Measurements from ENCODE around the gene NOP14. TPM values are rescaled to one million over a fixed set of nuclear protein-coding genes. Genes with fewer than 3 reads are reported as not detected.
"Not testable (repeated sequence)": the region's sequence is repeated elsewhere in the genome, so short reads cannot be mapped to it uniquely, and the experiment has no call there.

Gene NOP14
- total RNA-seq, 4 donors from 2014 or later, result 8.6 to 43.0 (median 12.8) TPM

DNA sequence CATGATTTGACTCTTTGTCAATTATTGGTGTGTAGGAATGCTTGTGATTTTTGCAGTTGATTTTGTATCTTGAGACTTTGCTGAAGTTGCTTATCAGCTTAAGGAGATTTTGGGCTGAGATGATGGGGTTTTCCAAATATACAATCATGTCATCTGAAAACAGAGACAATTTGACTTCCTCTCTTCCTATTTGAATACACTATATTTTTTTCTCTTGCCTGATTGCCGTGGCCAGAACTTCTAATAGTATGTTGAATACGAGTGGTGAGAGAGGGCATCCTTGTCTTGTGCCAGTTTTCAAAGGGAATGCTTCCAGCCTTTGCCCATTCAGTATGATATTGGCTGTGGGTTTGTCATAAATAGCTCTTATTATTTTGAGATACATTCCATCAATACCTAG is 44.9 kb downstream of the NOP14 start:
- peaks cover 4 to 11% (median 8%) of the 10 kb centered on the region in 4 donors for H3K4me1 ChIP-seq
- H3K27ac ChIP-seq; H3K27me3 ChIP-seq; DNase-seq; intact Hi-C loops (cut with DNase I; ENCODE audit: low total_unique reads); H3K9me3 ChIP-seq; in situ Hi-C loops (cut with MboI; ENCODE audit: low pct_ligation_motif_present in 1 of 4, low pct_unique_long_range_greater_than_20kb in 1 of 4, low sequenced_read_pairs in 3 of 4); H3K4me3 ChIP-seq: not testable (repeated sequence)
- H3K36me3 ChIP-seq, result peaks cover 0 to 37% (median 10%) of the 10 kb centered on the region in 4 donors
- WGBS, 2 donors (ENCODE audit: low coverage in 1 of 2), result 71 to 76% methylated on average over 1 to 2 of the region's 2 CpGs

DNA sequence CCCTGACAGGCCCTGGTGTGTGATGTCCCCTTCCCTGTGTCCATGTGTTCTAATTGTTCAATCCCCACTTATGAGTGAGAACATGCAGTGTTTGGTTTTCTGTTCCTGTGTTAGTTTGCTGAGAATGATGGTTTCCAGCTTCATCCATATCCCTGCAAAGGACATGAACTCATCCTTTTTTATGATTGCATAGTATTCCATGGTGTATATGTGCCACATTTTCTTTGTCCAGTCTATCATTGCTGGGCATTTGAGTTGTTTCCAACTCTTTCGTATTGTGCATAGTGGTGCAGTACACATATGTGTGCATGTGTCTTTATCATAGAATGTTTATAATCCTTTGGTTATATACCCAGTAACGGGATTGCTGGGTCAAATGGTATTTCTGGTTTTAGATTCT is 46.5 kb downstream of the NOP14 start:
- peaks cover 0 to 41% (median 16%) of the 10 kb centered on the region in 4 donors for H3K36me3 ChIP-seq

DNA sequence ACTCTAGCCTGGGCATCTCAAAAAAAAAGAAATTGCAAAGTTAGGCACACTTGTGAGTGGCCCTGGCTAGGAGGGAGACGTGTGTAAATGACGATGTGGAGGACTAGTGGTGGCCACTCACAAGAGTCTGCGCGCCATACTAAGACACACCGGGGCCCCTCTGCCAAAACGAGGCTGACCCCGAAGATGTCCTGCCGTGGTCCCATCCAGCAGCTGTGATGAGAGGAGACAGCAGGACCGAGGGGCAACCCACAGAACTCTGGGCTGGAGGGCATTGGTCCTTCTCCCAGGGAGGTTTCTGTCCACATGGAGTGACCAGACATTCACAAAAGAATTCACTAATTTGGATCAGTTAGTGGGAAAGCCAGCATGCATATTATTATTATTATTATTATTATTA is 47.4 kb downstream of the NOP14 start:
- WGBS, 2 donors (ENCODE audit: low coverage in 1 of 2), result 93% methylated on average over 3 to 9 of the region's 9 CpGs
- H3K36me3 ChIP-seq, result peaks cover 0 to 43% (median 16%) of the 10 kb centered on the region in 4 donors
- no peak for TF ChIP-seq POLR2AphosphoS5 (IDR thresholded peaks at IDR 0.05)
- no peaks in the 10 kb centered on the region for H3K4me1 ChIP-seq
- no peak for DNase-seq
- no peak overlapping the region for H3K4me3 ChIP-seq
- in situ Hi-C loops (cut with MboI; ENCODE audit: low pct_ligation_motif_present in 1 of 4, low pct_unique_long_range_greater_than_20kb in 1 of 4, low sequenced_read_pairs in 3 of 4) (no loop called here), intact Hi-C loops (cut with DNase I; ENCODE audit: low total_unique reads) (no loop called here)
- no peaks in the 10 kb centered on the region for H3K27me3 ChIP-seq
- no peak overlapping the region for H3K27ac ChIP-seq
- no peaks in the 10 kb centered on the region for H3K9me3 ChIP-seq

More for the DNA sequence above, 46.5 kb downstream of the NOP14 start:
- in situ Hi-C loops (cut with MboI; ENCODE audit: low pct_ligation_motif_present in 1 of 4, low pct_unique_long_range_greater_than_20kb in 1 of 4, low sequenced_read_pairs in 3 of 4); H3K27ac ChIP-seq; H3K27me3 ChIP-seq; H3K4me3 ChIP-seq; DNase-seq; H3K4me1 ChIP-seq; intact Hi-C loops (cut with DNase I; ENCODE audit: low total_unique reads); H3K9me3 ChIP-seq: not testable (repeated sequence)
- 98 to 100% methylated on average over 1 to 2 of the region's 2 CpGs for WGBS, 2 donors (ENCODE audit: low coverage in 1 of 2)

GRCh38 chr4:2914256-2915126 is 48.7 kb downstream of the NOP14 start:
- H3K27me3 ChIP-seq, result no peaks in the 10 kb centered on the region
- in situ Hi-C loops (cut with MboI; ENCODE audit: low pct_ligation_motif_present in 1 of 4, low pct_unique_long_range_greater_than_20kb in 1 of 4, low sequenced_read_pairs in 3 of 4), result no loop called here
- H3K9me3 ChIP-seq, result no peaks in the 10 kb centered on the region
- H3K36me3 ChIP-seq, result peaks cover 0 to 47% (median 16%) of the 10 kb centered on the region in 4 donors
- DNase-seq, result no peak
- 85 to 91% methylated on average over 6 to 12 of the region's 16 CpGs for WGBS, 2 donors (ENCODE audit: low coverage in 1 of 2)
- H3K4me3 ChIP-seq, result no peak overlapping the region
- no peak overlapping the region for H3K27ac ChIP-seq
- H3K4me1 ChIP-seq, result no peaks in the 10 kb centered on the region
- intact Hi-C loops (cut with DNase I; ENCODE audit: low total_unique reads), result no loop called here
- no peak for TF ChIP-seq POLR2A (IDR thresholded peaks at IDR 0.05)
- no peak for TF ChIP-seq CTCF (IDR thresholded peaks at IDR 0.05)
- no peak for TF ChIP-seq POLR2AphosphoS5 (IDR thresholded peaks at IDR 0.05)
- no peak for TF ChIP-seq EP300 (IDR thresholded peaks at IDR 0.05; ENCODE audit: low read depth)

DNA sequence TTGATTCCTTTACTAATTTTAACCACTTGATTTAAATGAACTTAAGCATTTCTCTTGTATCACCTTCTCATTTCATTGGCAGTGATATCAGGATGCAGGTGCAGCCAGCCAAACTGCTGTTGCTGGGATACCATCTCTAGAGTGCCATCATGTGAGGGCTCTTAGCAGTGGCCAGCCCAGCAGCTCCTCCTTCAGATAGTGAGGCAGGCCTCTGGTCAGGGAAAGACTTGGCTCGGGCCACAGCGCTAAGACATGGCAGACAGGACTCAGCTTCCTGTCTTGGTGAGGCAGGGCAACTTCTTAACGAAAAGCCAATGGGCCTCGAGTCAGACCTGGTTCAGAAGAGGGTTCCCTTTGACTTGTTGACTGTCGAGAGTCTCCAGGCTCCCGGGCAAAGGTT is 50.0 kb downstream of the NOP14 start:
- TF ChIP-seq POLR2A (IDR thresholded peaks at IDR 0.05) (no peak), POLR2AphosphoS5 (IDR thresholded peaks at IDR 0.05) (no peak), EP300 (IDR thresholded peaks at IDR 0.05; ENCODE audit: low read depth) (no peak), CTCF (IDR thresholded peaks at IDR 0.05) (no peak)
- intact Hi-C loops (cut with DNase I; ENCODE audit: low total_unique reads), result no loop called here
- Histone ChIP-seq H3K4me3 (no peak overlapping the region), H3K27ac (no peak overlapping the region), H3K4me1 (no peaks in the 10 kb centered on the region), H3K36me3 (peaks cover 0 to 56% (median 16%) of the 10 kb centered on the region in 4 donors), H3K27me3 (no peaks in the 10 kb centered on the region), H3K9me3 (no peaks in the 10 kb centered on the region)
- in situ Hi-C loops (cut with MboI; ENCODE audit: low pct_ligation_motif_present in 1 of 4, low pct_unique_long_range_greater_than_20kb in 1 of 4, low sequenced_read_pairs in 3 of 4), result no loop called here
- no peak for DNase-seq
- 88 to 100% methylated on average over 1 to 6 of the region's 6 CpGs for WGBS, 2 donors (ENCODE audit: low coverage in 1 of 2)

Data from transverse colon (tissue), 4 donors.